HG02642 (cell line): ENCODE measurements around the gene POC5.
"Not testable (repeated sequence)": the region's sequence is repeated elsewhere in the genome, so short reads cannot be mapped to it uniquely, and the experiment has no call there.

Experiments used
- ATAC-seq: cut with Tn5 transposase; IDR thresholded peaks from one replicate; pipeline ENCODE4 v1.9.1; 2021; ENCODE audit warnings: mild to moderate bottlenecking; ENCODE audit not compliant: unreplicated experiment, poor library complexity

POC5 gene

DNA sequence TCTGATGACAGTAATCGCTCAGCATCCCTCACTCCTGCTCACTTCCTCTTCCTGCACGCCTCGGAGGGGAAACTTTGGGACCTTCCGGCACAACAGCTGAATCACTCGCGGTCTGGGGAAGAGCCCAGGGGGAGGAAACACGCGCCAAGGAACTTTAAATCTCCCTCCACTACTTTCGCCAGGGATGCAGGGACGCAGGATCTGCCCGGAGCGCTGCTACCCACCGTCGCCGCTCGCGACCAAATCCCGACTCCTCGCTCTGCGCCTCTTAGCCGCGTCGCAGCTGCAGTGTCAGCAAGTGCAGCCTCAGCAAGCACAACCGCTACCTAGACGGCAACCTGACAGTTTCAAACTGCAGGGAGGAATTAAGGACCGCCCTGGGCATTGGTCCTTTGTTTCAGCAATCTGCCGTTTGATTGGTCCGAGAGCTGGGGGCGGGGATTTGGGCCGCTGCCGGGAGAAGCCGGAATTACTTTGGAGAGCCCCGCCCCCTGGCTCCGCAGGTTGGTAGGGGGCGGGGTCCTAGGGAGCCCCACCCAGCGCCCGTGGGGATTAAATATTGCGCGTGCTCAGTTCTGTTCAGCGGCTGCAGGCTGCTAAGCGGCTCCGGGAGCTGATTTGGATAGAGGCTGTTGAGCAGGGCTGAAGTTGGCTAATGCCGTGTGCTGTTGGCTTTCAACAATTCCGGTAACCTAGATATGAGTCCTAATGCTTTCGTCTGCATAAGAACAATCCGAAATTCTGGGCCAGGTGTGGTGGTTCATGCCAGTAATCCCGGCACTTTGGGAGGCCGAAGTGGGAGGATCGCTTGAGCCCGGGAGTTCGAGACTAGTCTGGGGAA lies at the start of gene POC5:
POC5 (minus strand) TSS at position 356 of the 841 bp plus-strand sequence. CDS start 4,500 bp downstream, outside the sequence.
- ATAC-seq = peak; percentile 94

DNA sequence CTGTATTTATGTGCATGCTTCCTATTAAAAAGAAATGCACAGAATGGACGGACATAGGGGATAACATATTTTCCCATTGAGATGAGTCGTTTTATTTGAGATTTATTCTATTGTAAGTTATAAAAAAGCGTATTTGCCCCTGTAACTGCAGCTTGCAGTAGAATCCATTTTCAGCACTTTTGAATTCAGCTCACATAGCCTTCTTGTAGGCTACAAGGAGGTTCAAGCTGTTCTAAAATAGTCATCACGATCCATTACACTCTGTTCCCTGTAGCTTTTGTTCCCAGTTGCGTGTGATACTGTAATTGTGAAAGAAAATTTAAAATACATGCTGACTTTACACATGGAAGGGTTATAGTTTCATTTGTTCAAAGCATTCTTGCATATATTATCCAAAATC lies 40.9 kb upstream of the POC5 start:
- ATAC-seq = no peak

GRCh38 chr5:75756981-75757380 lies 39.7 kb upstream of the POC5 start:
- ATAC-seq = no peak

- no peak for ATAC-seq
These were observed 39.0 kb upstream of the POC5 start for GRCh38 chr5:75756211-75756610.

DNA sequence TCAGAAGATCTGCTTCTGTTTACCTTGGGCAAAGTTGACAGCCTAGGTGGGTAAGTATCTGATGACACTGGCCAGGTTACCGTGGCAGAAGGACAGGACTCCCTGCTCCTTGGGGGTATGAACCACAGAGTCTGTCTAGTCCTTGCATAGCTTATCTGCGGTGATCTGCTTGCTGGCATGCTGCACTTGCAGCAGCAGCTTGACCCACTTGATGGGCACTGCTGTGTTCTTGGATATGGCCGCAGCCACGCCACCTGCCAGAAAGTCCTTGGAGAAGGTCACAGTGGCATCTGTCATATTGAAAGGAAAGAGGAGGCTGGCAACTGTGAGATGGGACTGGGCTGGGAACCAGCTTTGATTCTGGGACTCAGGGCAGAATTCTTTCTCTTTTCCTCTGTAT lies 35.9 kb upstream of the POC5 start:
- no peak for ATAC-seq

DNA sequence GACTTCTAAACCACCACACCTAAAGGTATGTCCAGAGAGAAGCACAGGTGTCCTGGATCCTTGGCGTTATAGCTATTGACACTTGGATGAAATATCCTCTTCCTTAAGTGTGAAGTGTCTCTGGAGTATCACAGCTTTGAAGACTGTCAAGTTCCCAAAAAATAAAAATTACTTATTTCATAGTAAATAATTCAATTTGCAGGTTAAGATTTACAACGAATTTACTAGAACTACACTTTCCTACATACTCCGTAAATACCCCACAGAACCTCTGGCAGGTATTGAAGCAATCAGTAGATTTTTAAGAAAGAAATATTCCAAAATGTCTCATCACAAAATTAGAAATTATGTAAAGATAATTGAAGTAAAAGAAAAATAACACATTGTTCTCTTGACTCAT lies 27.1 kb upstream of the POC5 start:
- no peak for ATAC-seq

DNA sequence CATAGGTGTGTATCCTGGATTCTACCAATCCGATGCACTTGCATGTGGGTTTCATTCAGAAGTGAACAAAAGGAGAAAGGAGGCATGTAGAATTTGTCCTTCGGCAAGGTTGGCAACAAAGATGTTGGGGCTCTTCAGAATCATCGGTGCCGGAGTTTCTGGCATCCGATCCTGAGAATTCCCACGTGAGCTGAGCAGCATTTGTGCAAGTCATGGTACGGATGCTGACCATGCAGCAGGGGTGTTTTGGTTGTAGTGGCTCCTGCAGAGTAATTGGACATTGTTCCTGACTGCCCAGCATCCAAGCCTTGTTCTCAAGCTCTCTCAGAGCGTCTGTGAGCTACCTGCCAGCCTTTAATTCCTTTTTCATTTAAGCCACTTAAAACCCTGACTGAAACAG lies 19.0 kb upstream of the POC5 start:
- ATAC-seq = no peak

DNA sequence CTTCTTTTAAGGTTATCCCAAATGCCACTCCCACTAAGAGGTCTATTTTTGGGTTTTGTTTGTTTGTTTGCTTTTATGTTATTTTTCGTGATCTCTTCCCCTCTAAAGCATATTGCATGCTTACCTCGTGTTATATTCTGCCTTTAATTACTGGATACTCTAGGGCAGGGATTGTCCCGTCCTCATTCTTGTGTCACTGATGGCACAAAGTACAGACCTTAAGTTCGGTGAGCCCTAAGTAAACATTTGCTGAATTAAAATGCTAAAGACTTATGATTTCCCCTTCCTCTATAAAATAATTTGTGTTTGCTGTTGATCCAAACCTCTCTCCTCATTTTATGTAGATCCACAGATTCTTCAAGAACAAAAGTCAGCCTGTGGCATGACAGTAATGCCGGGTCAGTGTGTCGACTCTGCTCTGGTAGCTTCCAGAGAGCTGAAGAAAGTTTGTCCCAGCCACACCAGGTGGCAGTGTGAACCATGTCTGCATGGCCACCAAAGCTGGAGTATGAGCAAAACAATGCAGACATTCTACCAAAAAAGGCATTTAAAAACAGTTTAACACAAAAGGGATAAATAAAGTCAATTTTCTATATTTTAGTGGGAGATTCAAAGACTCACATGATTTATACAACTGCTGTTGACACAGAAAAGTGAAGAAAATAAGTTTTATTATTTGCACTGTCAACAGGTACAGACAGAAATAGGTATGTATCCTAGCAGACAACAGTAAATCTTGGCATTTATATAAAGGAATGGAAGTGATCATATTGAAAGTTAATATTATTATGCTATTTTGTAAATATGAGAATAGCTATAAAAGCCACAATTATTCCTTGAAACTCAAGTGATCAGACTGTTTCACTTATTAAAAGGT lies 17.9 kb upstream of the POC5 start:
- peak; percentile 51 for ATAC-seq

DNA sequence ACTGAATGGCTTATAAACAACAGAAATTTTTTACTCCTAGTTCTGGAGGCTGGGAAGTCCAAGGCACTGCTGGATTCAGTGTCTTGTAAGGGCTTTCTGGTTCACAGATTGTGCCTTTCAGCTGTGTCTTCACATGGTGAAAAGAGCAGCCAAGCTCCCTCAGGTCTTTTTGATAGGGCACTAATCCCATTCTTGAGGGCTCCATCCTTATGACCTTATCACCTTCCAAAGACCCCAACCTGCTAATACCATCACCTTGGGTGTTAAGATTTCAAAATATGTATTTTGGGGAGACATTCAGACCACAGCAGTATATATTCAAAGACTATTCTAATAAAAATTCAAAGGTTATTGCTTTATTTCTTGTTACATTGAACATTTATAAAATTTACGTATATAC lies 16.5 kb upstream of the POC5 start:
- no peak for ATAC-seq

DNA sequence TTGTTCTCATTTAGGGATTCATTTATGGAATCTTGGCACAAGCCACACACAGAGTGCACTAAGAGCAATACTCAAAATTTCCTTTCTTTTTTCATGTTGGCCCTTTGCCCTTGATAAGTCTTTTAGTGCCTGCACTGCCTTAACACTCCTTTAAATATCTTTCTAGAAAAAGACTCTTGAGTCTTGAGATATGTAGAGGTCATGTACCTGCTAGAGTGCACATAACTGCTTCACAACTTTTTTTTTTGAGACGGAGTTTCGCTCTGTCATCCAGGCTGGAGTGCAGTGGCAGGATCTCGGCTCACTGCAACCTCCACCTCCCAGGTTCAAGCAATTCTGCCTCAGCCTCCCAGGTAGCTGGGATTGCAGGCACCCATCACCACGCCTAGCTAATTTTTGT lies 14.3 kb upstream of the POC5 start:
- ATAC-seq = not testable (repeated sequence)

GRCh38 chr5:75729321-75729720 lies 12.1 kb upstream of the POC5 start:
- ATAC-seq = no peak

DNA sequence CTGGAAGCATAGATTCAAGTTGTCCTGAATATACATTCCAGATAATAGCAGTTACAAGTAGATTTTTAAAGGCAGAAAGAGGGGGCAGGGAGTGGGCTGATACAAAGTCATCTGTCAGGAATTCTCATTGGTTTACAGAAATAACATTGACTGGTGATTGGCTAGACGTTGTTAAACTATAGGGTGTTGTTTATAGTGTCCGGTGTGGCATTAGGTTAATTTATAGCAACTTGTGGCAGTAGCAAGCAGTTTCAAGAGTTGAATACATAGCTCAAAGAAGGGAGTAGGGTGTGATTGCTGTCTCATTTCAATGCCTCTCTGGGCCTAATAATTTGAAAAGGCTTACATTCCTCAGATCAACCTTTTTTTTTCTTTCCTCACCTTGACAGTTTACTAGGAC lies 10.7 kb upstream of the POC5 start:
- no peak for ATAC-seq

DNA sequence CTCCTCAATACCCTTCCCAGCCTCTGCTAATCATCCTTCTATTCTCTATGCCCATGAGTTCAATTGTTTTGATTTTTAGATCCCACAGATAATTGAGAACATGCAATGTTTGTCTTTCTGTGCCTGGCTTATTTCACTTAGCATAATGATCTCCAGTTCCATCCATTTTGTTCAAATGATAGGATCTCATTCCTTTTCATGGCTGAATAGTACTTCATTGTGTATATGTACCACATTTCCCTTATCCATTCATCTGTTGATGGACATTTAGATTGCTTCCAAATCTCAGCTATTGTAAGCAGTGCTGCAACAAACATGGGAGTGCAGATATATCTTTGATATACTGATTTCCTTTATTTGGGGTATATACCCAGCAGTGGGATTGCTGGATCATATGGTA lies 9.0 kb upstream of the POC5 start:
- ATAC-seq = not testable (repeated sequence)

DNA sequence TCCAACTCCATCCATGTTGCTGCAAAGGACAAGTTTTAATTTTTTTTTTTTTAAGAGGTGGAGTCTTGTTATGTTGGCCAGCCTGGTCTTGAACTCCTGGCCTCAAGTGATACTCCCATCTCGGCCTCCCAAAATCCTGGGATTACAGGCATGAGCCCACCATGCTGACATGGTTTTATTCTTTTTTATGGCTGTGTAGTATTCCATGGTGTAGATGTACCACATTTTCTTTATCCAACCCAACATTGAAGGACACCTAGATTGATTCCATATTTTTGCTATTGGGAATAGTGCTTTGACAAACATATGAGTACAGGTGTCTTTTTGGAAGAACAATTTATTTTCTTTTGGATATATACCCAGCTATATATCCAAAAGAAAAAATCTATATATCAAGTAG lies 6.1 kb upstream of the POC5 start:
- no peak for ATAC-seq

GRCh38 chr5:75721573-75721972 lies 4.3 kb upstream of the POC5 start:
- no peak for ATAC-seq

DNA sequence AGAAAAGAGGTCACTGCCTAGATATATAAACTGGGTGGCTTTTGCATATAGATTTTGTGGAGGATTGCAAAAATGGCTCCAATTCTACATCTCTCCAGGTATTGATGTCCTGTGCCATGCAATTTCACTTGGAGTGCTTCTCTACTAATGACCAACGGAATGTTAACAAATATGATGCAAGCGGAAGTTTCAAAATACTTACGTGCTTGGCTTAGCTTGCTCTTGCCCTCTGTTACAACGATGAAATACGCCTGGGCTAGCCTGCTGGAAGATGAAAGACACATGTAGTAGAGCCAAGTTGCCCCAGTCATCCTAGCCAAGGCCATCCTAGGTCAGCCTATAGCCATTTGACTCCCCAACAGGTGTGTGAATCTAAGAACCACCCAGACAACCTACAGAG lies 3.6 kb upstream of the POC5 start:
- no peak for ATAC-seq

- ATAC-seq = peak; percentile 24
These were observed 539 bp downstream of the POC5 start for GRCh38 chr5:75716715-75717081.

- no peak for ATAC-seq
These were observed 5.1 kb downstream of the POC5 start for GRCh38 chr5:75712091-75712490.

DNA sequence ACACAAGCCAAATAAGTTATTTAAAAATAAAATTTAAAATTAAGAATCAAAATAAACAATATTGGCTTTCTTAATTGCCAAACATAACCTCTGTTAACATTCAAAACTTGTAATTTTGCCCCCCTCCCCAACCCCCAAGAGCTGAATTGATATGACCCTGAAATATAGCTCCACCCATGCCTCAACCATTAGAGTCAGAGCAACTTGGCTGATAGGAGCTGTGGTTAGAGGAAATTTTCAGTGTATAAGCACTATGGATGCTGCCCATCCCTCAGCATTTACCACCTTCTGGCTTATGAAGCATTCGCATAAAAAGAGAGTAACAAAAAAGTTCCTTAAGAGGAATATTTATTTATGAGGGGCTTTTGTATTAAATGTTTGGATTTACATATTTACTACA lies 6.1 kb downstream of the POC5 start:
- ATAC-seq = no peak

GRCh38 chr5:75710637-75711036 lies 6.6 kb downstream of the POC5 start:
- no peak for ATAC-seq

DNA sequence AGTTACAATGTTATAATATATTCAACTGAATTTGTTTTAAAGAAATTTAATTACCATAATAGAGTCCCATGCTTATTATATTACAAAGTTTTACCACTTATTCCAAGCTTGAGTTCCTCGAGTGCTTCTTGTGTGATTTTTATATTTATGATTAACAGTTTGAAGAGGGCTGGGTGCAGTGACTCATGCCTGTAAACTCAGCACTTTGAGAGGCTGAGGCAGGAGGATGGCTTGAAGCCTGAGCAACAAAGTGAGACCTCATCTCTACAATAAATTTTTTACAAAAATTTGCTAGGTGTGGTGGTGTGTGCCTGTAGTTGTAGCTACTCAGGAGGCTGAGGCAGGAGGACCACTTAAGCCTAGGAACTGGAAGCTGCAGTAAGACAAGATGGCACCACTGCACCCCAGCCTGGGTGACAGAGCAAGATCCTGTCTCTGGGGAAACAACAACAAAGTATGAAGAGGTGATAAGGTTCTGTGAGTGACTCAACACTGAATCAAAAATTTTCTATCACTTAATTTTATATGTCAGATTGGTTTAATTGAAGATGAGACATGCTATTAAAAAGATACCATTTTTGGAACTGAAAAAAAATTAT lies 9.2 kb downstream of the POC5 start:
- ATAC-seq = no peak
